Smooth muscle cell (in vitro differentiated cells): ENCODE measurements around the gene ZNRF1. TPM values are rescaled to one million over a fixed set of nuclear protein-coding genes. Genes with fewer than 3 reads are reported as not detected.

Source experiments
- DNase-seq: peaks from one replicate; lab custom pipeline; 2025; ENCODE audit not compliant: unreplicated experiment; lab: John Stamatoyannopoulos, UW
- H2AFZ ChIP-seq: fragments of 200-600 bp; sonication (generic); 2 replicates; pipeline ENCODE4 v1.6.0; 2016; ENCODE audit warnings: antibody characterized with exemption, low read depth, mild to moderate bottlenecking
- H3F3A ChIP-seq: fragments of 200-600 bp; sonication (generic); 2 replicates; pipeline ENCODE4 v1.6.0; 2017; ENCODE audit warnings: antibody characterized with exemption, low read depth
- H3K27ac ChIP-seq: fragments of 200-600 bp; sonication (generic); 2 replicates; pipeline ENCODE4 v1.5.1; 2016; ENCODE audit warnings: low read depth, mild to moderate bottlenecking
- H3K27me3 ChIP-seq: fragments of 200-600 bp; sonication (generic); 2 replicates; pipeline ENCODE4 v1.6.1; 2016; ENCODE audit warnings: low read depth, mild to moderate bottlenecking
- H3K36me3 ChIP-seq: fragments of 200-600 bp; sonication (generic); 2 replicates; pipeline ENCODE4 v1.5.1; 2016; ENCODE audit warnings: low read depth
- H3K4me1 ChIP-seq: fragments of 200-600 bp; sonication (generic); 2 replicates; pipeline ENCODE4 v1.5.1; 2016; ENCODE audit warnings: low read depth
- H3K4me2 ChIP-seq: fragments of 200-600 bp; sonication (generic); 2 replicates; pipeline ENCODE4 v1.6.0; 2016; ENCODE audit warnings: mild to moderate bottlenecking
- H3K4me3 ChIP-seq: fragments of 200-600 bp; sonication (generic); 2 replicates; pipeline ENCODE4 v1.5.1; 2016; ENCODE audit warnings: mild to moderate bottlenecking
- H3K79me2 ChIP-seq: fragments of 200-600 bp; sonication (generic); 2 replicates; pipeline ENCODE4 v1.6.0; 2016; ENCODE audit warnings: low read depth, mild to moderate bottlenecking
- H3K9ac ChIP-seq: fragments of 200-600 bp; sonication (generic); 2 replicates; pipeline ENCODE4 v1.6.0; 2016; ENCODE audit warnings: low read depth
- H3K9me3 ChIP-seq: fragments of 200-600 bp; sonication (generic); replicated peaks from 2 replicates; pipeline ENCODE4 v1.5.1; 2016; ENCODE audit warnings: low read depth
- H4K20me1 ChIP-seq: fragments of 200-600 bp; sonication (generic); 2 replicates; pipeline ENCODE4 v1.6.0; 2016; ENCODE audit warnings: low read depth
- CTCF ChIP-seq: fragments of 200-600 bp; sonication (generic); IDR thresholded peaks from 2 replicates; pipeline ENCODE4 v1.5.1; 2017; ENCODE audit warnings: borderline replicate concordance, mild to moderate bottlenecking, antibody characterized with exemption; ENCODE audit not compliant: insufficient read depth, poor library complexity, severe bottlenecking
- WGBS: methylation state at CpG from one replicate; pipeline ENCODE4 v1.1.7; 2016; ENCODE audit warnings: low lambda C conversion rate; 5-methylcytosine and 5-hydroxymethylcytosine counted together
- polyA plus RNA-seq: library from polyadenylated mRNA; unstranded; fragments of >200 nt; fragmentation: Nextera tagmentation; extraction: Ambion mirVana; gene quantifications from 2 replicates; pipeline ENCODE4 v1.2.1, GENCODE V29; 2016
- total RNA-seq: library from RNA; depleted of rRNA; stranded (reverse); fragments of >200 nt; gene quantifications from 2 replicates; pipeline ENCODE4 v1.2.3, GENCODE V29; 2014

ZNRF1 gene
- total and polyA plus RNA-seq, 2 experiments from 2014 or later, result 18.2 to 45.4 TPM

- Histone ChIP-seq H3K9me3 (no peaks in the 10 kb centered on the region), H3K36me3 (no peaks in the 10 kb centered on the region), H3K4me3 (no peak overlapping the region), H2AFZ (no peak overlapping the region), H3F3A (no peaks in the 10 kb centered on the region), H3K27me3 (no peaks in the 10 kb centered on the region), H3K79me2 (no peaks in the 10 kb centered on the region), H3K9ac (no peak overlapping the region), H4K20me1 (peaks cover 87% of the 10 kb centered on the region), H3K4me2 (no peak overlapping the region), H3K27ac (peak overlapping the region; percentile 28), H3K4me1 (peaks cover 6% of the 10 kb centered on the region)
- WGBS, result 67% methylated on average over 6 of the region's 6 CpGs
- DNase-seq, result no peak
- TF ChIP-seq CTCF, result peak; percentile 14
These were observed 97.8 kb downstream of the ZNRF1 start for GRCh38 chr16:75096656-75097055.

- H3K36me3 ChIP-seq, result no peaks in the 10 kb centered on the region
- H3K79me2 ChIP-seq, result no peaks in the 10 kb centered on the region
- no peak overlapping the region for H3K27ac ChIP-seq
- WGBS, result 95% methylated on average over 10 of the region's 10 CpGs
- H3F3A ChIP-seq, result no peaks in the 10 kb centered on the region
- no peaks in the 10 kb centered on the region for H3K27me3 ChIP-seq
- peaks cover 84% of the 10 kb centered on the region for H4K20me1 ChIP-seq
- peaks cover 6% of the 10 kb centered on the region for H3K4me1 ChIP-seq
- no peak overlapping the region for H3K9ac ChIP-seq
- H3K4me3 ChIP-seq, result no peak overlapping the region
- no peak overlapping the region for H2AFZ ChIP-seq
- H3K9me3 ChIP-seq, result no peaks in the 10 kb centered on the region
- TF ChIP-seq CTCF, result no peak
- no peak overlapping the region for H3K4me2 ChIP-seq
- DNase-seq, result no peak
These were observed 98.5 kb downstream of the ZNRF1 start for GRCh38 chr16:75097191-75097761.

- H3K4me2 ChIP-seq, result no peak overlapping the region
- H4K20me1 ChIP-seq, result peaks cover 74% of the 10 kb centered on the region
- H2AFZ ChIP-seq, result no peak overlapping the region
- peaks cover 6% of the 10 kb centered on the region for H3K4me1 ChIP-seq
- H3K27ac ChIP-seq, result no peak overlapping the region
- H3K79me2 ChIP-seq, result no peaks in the 10 kb centered on the region
- no peaks in the 10 kb centered on the region for H3K9me3 ChIP-seq
- 90% methylated on average over 15 of the region's 15 CpGs for WGBS
- H3F3A ChIP-seq, result no peaks in the 10 kb centered on the region
- H3K36me3 ChIP-seq, result no peaks in the 10 kb centered on the region
- no peak overlapping the region for H3K4me3 ChIP-seq
- TF ChIP-seq CTCF, result no peak
- no peaks in the 10 kb centered on the region for H3K27me3 ChIP-seq
- no peak for DNase-seq
- no peak overlapping the region for H3K9ac ChIP-seq
These were observed 99.4 kb downstream of the ZNRF1 start for GRCh38 chr16:75097941-75098901.
